ENCODE results near the gene DSC3. TPM values are rescaled to one million over a fixed set of nuclear protein-coding genes. Genes with fewer than 3 reads are reported as not detected.

The DSC3 gene
- total RNA-seq, 2 donors from 2014 or later: 13.5 to 32.1 TPM

DNA sequence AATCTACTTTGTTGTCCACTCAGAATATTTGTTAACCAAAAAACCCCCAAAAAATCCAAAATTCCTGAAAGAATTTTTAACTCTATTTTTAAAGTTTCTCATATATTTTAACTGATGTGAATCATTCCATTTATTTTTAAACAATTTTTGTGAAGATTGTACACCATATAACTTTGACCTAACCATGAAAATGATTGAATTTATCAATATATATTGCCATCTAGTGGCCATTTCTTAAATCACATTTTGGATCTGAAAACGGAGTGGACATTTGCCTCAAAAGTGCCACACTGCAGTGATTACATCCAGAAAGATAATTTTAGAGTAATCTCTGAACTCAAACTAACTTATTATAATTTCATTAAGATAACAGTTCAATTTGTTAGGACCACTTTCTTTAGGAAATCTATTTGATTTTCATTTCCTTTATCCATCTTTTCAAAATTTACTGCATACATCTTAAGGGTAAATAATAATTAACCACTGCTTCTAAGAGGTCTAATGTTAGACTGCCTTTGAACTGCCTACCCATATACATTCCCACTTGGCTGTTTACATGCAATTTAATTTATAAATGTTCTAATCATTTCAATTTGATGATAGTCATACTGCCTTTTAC is 71.1 kb downstream of the DSC3 start:
- Histone ChIP-seq H3K4me3 (no peak overlapping the region), H3K4me1 (replicated peaks) (no peaks in the 10 kb centered on the region), H3K27me3 (replicated peaks; ENCODE audit: insufficient read depth) (no peaks in the 10 kb centered on the region), H3K9me3 (no peaks in the 10 kb centered on the region), H3K36me3 (no peaks in the 10 kb centered on the region), H3K27ac (no peak overlapping the region)
- no peak for DNase-seq (ENCODE audit: low spot score)
- no peak for TF ChIP-seq POLR2A (IDR thresholded peaks at IDR 0.05)
- no peak for TF ChIP-seq POLR2AphosphoS5 (IDR thresholded peaks at IDR 0.05)
- TF ChIP-seq, protein P1, sequence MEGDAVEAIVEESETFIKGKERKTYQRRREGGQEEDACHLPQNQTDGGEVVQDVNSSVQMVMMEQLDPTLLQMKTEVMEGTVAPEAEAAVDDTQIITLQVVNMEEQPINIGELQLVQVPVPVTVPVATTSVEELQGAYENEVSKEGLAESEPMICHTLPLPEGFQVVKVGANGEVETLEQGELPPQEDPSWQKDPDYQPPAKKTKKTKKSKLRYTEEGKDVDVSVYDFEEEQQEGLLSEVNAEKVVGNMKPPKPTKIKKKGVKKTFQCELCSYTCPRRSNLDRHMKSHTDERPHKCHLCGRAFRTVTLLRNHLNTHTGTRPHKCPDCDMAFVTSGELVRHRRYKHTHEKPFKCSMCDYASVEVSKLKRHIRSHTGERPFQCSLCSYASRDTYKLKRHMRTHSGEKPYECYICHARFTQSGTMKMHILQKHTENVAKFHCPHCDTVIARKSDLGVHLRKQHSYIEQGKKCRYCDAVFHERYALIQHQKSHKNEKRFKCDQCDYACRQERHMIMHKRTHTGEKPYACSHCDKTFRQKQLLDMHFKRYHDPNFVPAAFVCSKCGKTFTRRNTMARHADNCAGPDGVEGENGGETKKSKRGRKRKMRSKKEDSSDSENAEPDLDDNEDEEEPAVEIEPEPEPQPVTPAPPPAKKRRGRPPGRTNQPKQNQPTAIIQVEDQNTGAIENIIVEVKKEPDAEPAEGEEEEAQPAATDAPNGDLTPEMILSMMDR (IDR thresholded peaks at IDR 0.05): peak; percentile 20 to 61 (median 58)
- intact Hi-C loops (cut with DNase I): no loop called here
- WGBS: 0% methylated on average over 1 of the region's 1 CpG

DNA sequence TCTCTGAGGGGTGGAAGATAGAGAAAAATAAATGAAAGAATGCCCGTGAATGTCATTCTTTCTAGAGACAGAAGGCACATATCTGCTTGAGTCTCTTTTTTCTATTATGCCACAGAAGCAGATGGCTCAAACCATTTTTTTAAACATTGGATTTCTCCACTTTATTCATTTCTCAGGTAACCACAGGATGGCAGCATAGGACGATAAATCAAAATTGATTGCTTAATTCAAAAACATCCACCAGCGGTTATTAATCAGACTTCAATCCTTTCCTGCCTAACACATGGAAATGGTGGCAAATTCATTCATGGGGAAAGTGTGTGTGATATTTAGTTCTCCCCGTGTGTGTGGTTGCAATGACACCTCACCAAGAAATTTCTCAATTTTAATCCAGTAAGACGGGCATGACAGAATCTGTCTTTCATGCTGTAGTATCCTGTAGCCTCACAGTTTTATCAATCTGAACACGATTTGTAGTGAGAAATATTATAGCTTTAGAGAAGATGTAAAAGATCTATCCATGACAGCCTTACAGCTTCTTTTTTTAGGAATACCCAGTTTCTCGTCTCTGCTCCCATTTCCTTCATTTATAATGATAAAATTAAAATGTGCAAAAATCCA is 72.2 kb downstream of the DSC3 start:
- Histone ChIP-seq H3K4me1 (replicated peaks) (no peaks in the 10 kb centered on the region), H3K4me3 (no peak overlapping the region), H3K27me3 (replicated peaks; ENCODE audit: insufficient read depth) (no peaks in the 10 kb centered on the region), H3K27ac (no peak overlapping the region), H3K36me3 (no peaks in the 10 kb centered on the region), H3K9me3 (no peaks in the 10 kb centered on the region)
- peak; percentile 8 for DNase-seq (ENCODE audit: low spot score)
- 35% methylated on average over 7 of the region's 7 CpGs for WGBS
- TF ChIP-seq, protein P1 (IDR thresholded peaks at IDR 0.05): peak in 3 of 4 experiments; percentile 46 to 61 (median 55)
- TF ChIP-seq POLR2A (IDR thresholded peaks at IDR 0.05): no peak
- intact Hi-C loops (cut with DNase I): no loop called here

DNA sequence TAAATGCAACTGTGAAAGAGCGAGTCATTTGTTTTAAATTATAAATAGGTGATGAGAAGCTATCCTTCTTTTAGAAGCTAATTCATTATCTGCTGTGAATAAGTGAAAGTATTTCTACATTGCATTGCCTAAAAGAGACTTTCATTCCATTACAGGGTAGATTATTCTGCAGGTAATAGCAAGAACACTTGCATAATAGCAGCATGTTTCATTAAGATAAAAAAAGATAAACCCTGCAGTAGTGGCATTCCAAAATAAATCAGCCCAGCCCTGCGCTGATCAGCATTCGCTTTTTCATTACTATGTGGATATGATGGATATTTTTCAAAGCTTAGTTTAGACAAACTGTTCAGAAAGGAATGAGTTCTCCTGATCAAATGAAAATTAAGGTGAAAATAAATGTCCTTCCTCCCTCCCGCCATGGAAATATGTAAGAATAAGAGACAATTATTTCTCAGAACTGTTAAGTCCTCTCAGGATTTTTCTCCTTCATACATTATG is 72.8 kb downstream of the DSC3 start:
- intact Hi-C loops (cut with DNase I): no loop called here
- H3K4me3 ChIP-seq: no peak overlapping the region
- TF ChIP-seq POLR2AphosphoS5 (IDR thresholded peaks at IDR 0.05) (no peak), POLR2A (IDR thresholded peaks at IDR 0.05) (no peak)
- TF ChIP-seq, protein P1 (IDR thresholded peaks at IDR 0.05): no peak
- DNase-seq (ENCODE audit: low spot score): no peak
- no peaks in the 10 kb centered on the region for H3K36me3 ChIP-seq
- WGBS: 89% methylated on average over 4 of the region's 4 CpGs
- H3K27me3 ChIP-seq (replicated peaks; ENCODE audit: insufficient read depth): no peaks in the 10 kb centered on the region
- H3K27ac ChIP-seq: no peak overlapping the region
- H3K9me3 ChIP-seq: no peaks in the 10 kb centered on the region
- H3K4me1 ChIP-seq (replicated peaks): no peaks in the 10 kb centered on the region

DNA sequence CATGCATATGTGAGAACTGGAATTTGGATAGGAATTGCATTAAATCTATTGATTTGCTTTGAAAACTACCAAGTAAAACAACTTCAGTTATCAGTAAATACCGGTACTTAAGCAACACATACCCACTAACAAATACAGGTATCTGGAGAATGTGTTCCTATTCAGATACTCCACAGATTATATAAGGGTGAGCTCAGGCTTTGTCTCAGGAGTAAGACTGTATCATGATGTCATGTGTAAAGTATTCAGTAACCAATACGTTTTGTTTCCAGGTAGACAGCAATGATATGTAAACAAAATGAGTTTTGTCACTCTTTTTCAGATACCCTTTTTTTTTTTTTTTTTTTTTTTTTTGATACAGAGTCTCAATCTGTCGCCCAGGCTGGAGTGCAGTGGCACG is 74.8 kb downstream of the DSC3 start:
- Histone ChIP-seq H3K4me3 (no peak overlapping the region), H3K36me3 (no peaks in the 10 kb centered on the region), H3K4me1 (replicated peaks) (no peaks in the 10 kb centered on the region), H3K27me3 (replicated peaks; ENCODE audit: insufficient read depth) (no peaks in the 10 kb centered on the region), H3K27ac (no peak overlapping the region), H3K9me3 (no peaks in the 10 kb centered on the region)
- TF ChIP-seq POLR2A (IDR thresholded peaks at IDR 0.05) (no peak), POLR2AphosphoS5 (IDR thresholded peaks at IDR 0.05) (no peak)
- TF ChIP-seq, protein P1 (IDR thresholded peaks at IDR 0.05): no peak
- no peak for DNase-seq (ENCODE audit: low spot score)
- intact Hi-C loops (cut with DNase I): no loop called here
- 71% methylated on average over 4 of the region's 4 CpGs for WGBS

DNA sequence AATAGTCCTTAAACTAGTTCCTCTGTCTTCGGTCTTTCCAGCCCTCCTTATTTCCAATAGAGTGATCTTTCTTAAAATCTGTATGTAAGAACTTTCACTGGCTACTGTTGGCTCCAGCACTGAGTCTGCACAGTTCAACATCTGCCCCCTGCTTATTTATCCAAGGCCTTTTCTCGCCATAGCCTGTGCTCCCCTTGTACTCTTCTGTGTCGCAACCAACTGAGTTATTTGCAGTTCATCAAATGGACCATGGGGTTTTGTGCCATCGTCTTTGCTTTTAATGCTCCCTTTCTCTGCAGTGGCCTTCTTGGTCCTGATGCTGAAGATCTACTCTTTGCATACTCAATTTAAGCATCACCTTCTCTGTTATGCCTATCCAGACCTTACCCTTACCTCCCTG is 77.3 kb downstream of the DSC3 start:
- Histone ChIP-seq H3K27me3 (replicated peaks; ENCODE audit: insufficient read depth) (no peaks in the 10 kb centered on the region), H3K9me3 (no peaks in the 10 kb centered on the region), H3K36me3 (no peaks in the 10 kb centered on the region), H3K4me3 (no peak overlapping the region), H3K4me1 (replicated peaks) (no peaks in the 10 kb centered on the region), H3K27ac (no peak overlapping the region)
- no peak for DNase-seq (ENCODE audit: low spot score)
- TF ChIP-seq POLR2AphosphoS5 (IDR thresholded peaks at IDR 0.05) (no peak), POLR2A (IDR thresholded peaks at IDR 0.05) (no peak)
- TF ChIP-seq, protein P1 (IDR thresholded peaks at IDR 0.05): no peak
- 96% methylated on average over 4 of the region's 4 CpGs for WGBS
- intact Hi-C loops (cut with DNase I): no loop called here
